DMS153 (cell line): ENCODE measurements around the gene NEDD4L.

Experiments used
- DNase-seq: peaks from one replicate; lab custom pipeline; 2025; lab: John Stamatoyannopoulos, UW

NEDD4L gene

GRCh38 chr18:58320907-58321561, 277.0 kb downstream of the NEDD4L start:
- no peak for DNase-seq

DNA sequence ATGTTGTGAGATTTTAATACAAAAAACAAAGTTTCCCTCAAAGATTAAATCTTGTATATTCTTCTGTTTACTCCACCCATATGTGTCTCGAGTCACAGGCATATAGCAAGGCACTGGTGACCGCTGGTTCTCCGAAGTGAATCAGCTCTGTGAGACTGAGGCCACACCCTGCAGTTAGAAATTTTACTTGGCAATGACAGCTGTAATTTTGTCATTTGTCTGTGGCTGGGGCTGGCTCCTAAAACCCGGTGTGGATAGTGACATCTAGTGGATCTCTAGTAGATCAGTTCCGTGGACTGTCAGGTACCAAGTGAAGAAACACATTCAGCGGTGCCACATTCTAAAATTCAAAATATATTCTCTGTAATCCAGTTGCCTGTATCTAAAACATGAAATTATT, 278.0 kb downstream of the NEDD4L start:
- peak; percentile 72 for DNase-seq

GRCh38 chr18:58322464-58322863, 278.4 kb downstream of the NEDD4L start:
- DNase-seq, result no peak

GRCh38 chr18:58323866-58324762, 280.1 kb downstream of the NEDD4L start:
- no peak for DNase-seq

DNA sequence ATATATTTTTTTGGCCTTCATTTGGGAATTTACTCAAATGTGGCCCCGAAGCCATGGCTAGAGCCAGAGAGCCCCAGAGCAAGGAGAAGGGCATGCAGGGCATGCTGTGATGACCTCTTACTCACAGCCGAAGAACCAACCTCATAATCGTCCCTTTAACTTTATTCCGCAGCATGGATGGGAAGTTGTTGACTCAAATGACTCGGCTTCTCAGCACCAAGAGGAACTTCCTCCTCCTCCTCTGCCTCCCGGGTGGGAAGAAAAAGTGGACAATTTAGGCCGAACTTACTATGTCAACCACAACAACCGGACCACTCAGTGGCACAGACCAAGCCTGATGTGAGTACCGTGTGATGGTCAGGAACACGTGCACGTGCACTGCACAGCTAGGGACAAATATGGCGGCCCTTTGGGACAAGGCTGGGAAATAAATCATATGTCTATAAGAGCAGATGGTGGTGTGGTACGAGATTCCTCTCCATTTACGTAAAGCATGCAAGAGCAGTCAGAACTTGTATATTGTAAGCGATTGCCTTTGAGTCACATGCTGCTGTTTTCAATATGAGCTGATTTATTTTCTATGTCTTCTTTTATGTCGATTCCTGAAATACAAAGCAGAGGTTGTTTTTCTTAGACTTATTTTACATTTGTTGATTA, 280.9 kb downstream of the NEDD4L start:
- no peak for DNase-seq

- no peak for DNase-seq
These were observed 281.5 kb downstream of the NEDD4L start for GRCh38 chr18:58325494-58325893.

- DNase-seq, result no peak
These were observed 290.0 kb downstream of the NEDD4L start for GRCh38 chr18:58334061-58334460.

DNA sequence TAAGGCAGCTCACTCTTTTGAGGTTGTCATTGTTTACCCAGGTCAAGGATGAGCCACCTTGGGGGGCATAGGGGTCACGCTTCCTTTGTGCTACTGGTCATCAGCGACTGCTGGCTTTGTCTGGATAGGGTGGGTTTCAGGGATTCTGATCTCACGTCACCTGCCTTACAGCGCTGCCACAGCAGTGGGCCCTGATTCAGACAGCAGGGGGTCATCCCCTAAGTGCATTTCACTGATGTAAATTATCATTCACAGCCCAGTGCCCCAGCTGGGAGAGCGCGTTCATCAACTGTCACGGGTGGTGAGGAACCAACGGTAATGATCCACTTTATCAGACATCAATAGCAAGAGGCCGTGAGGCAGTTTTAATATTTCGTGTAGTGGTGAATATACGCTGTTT, 291.2 kb downstream of the NEDD4L start:
- no peak for DNase-seq

DNA sequence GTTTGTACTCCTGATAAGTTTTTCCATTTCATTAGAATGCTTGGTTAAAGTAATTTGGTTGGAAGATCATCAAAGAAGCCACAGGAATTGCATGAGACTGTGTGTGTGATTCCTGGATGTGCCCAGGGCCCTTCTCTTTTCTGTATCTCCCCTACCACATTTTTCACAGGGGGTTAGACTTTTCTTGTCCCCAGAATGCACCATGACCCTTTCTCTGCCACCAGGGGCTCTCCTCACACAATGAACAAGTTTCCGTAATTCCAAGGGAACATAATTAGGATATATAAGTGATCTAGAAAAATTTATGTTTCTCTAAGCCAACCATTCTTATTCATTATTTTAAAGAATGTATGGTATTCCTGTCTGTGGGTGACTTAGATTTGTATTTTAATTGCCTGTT, 291.8 kb downstream of the NEDD4L start:
- DNase-seq, result no peak

GRCh38 chr18:58336605-58337004, 292.6 kb downstream of the NEDD4L start:
- DNase-seq, result no peak

GRCh38 chr18:58337285-58337684, 293.3 kb downstream of the NEDD4L start:
- no peak for DNase-seq

DNA sequence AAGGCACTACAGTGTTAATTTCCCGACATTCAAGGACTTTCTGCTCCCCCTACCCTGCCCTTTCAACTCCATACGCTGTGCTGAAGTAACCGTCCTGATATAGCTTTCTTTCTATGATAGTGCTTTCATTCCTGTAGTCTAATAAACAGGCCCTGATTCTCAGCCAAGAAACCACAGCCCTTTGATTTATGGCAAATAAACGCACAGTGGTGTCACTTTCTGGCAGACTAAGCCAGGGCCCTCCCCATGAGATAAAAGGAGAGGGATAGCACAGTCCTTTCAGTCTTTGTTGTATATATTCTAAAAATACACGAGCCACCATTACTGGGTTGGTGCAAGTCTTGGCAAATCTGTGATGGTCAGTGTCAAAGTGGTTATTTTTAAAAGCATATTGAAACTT, 293.7 kb downstream of the NEDD4L start:
- no peak for DNase-seq

DNA sequence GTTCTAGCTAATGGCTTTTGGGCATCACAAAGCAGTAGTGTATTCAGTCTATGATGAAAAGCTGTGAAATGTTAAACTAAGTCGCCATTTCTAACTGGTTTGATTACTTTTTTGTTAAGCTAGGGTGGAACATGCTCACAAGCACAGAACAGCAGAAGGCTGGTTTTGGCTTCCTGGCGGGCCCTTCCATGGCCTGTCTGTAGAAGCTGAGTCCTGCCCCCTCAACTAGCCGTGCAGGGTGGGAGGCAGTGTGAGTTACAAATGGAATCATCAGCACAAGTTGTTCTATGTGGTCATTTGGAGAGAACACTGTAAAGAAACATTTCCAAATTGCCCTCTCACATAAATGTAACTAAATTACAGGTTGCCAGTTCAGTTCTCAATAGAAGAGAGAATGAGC, 294.1 kb downstream of the NEDD4L start:
- no peak for DNase-seq

GRCh38 chr18:58338961-58339592, 295.1 kb downstream of the NEDD4L start:
- no peak for DNase-seq

GRCh38 chr18:58339890-58340289, 295.9 kb downstream of the NEDD4L start:
- DNase-seq, result no peak

- DNase-seq, result no peak
These were observed 297.9 kb downstream of the NEDD4L start for GRCh38 chr18:58341916-58342315.

DNA sequence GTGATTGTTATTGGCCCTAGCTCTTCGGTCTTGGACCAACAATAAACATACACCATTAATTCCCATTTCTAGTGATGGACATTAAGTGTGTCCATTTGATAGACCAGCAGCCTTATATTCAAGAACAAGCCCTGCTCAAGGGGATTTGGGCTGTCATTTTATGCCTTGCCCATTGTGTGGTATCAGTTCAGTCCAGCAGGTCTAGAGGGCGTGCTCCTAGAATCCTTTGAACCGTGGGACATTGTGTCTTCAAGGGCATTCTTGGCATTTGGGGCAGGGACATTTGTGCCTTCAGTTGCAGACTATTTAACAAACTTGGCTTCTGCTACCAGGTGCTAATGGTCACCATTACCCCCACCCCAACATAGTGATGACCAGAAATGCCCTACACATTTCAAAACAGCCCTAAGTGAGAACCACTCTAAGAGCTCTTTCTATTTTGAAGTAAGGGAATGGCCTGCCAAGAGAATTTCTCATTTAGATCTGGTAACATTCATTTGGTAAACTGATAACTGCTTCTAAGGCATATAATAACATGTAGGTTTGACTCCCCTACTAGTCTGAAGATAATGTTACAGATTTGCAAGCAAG, 300.1 kb downstream of the NEDD4L start:
- no peak for DNase-seq

GRCh38 chr18:58344861-58345463, 300.9 kb downstream of the NEDD4L start:
- DNase-seq, result no peak

DNA sequence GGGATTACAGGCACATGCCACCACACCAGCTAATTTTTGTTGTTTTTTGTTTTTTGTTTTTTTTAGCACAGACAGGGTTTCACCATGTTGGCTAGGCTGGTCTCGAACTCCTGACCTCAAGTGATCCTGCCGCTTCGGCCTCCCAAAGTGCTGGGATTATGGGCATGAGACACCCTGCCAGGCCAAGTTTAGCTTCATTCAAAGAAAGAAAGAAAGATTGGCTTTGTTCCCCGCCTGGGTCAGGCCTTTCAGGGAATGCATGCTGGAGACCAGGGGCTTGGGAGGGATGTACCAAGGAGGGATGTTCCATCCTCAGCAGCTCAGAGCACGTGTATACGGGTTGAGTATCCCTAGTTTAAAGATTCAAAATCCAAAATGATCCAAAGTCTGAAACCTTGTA, 301.8 kb downstream of the NEDD4L start:
- DNase-seq, result no peak

DNA sequence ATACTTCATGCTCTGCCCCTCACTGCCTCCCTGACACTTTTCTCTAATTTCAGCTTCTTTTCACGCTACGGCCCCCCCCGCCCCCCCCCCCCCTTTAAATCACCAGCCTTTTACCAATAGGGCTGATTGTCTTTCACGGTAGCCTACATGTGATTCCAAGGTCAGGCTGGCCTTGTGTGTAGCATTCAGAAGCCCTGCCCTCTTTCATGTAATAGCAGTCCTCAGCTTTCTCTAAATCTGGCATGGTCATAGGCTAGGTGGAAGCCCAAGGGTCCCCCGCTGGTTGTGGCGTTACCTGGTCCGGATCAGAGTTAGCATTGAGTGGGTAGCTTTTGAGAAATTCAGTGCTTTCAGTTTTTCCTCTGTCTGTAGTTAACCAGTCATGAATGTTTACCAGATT, 303.1 kb downstream of the NEDD4L start:
- DNase-seq, result no peak

DNA sequence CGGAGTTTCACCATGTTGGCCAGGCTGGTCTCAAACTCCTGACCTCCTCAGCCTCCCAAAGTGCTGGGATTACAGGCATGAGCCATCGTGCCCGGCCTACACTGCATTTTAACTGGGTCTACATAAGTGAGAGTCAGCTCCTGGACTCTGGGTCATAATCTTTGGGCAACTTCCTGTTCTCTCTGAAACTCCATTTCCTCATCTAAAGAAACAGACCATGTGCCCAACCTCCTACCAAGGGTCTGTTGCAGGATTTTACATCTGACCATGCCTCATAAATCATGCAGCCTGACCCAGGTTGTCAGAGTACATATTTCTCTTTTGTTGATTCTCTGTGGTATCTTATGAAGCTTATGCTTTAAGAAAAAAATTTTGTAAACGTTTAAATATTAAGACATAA, 304.5 kb downstream of the NEDD4L start:
- DNase-seq, result no peak

DNA sequence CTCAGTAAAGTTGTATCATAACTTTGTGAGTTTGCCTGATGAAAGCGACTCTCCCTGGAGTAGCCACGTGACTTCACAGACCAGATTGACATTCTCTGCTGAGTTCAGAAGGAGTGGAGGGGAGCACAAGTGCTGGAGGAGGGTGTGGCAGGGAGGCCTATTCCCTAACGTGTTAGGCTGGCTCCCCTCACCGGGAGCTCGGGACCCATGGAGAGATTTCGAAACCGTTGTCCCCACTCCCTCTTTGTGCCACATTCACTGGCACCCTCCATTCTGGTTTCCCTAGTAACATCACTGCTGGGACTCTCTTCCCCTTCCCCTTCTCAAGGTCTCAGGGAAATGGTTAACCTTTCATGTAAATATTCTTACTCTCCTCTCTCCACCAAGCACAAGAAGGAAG, 304.9 kb downstream of the NEDD4L start:
- no peak for DNase-seq
